HepG2 (cell line): Measurements from ENCODE around the gene TNFRSF25. TPM values are rescaled to one million over a fixed set of nuclear protein-coding genes. Genes with fewer than 3 reads are reported as not detected.

ENCODE experiments used
- AGO1 ChIP-seq: fragments of 200-400 bp; formaldehyde crosslinking; IDR thresholded peaks from 2 replicates; pipeline ENCODE4 v1.6.1; 2017; ENCODE audit warnings: mild to moderate bottlenecking, low read depth, low read length, moderate library complexity; ENCODE audit not compliant: poor library complexity, severe bottlenecking
- AKAP8 ChIP-seq: sonication (generic); formaldehyde crosslinking; IDR thresholded peaks from 2 replicates; pipeline ENCODE4 v1.5.1; 2020; ENCODE audit warnings: mild to moderate bottlenecking, missing genetic modification reagents
- ATF7 ChIP-seq, 2 experiments: fragments of 450-650 bp in 1 of 2; sonication (generic) in 1 of 2; formaldehyde crosslinking in 1 of 2; IDR thresholded peaks; 2 replicates each; pipeline versions ENCODE4 v1.4.0 to v1.6.1; 2016 to 2020; ENCODE audit warnings: antibody characterized with exemption in 1 of 2, mild to moderate bottlenecking in 1 of 2, missing genetic modification reagents in 1 of 2
- ATF7-NPFF ChIP-seq: sonication (generic); formaldehyde crosslinking; IDR thresholded peaks from 2 replicates; pipeline ENCODE4 v1.8.1; 2023; ENCODE audit warnings: mild to moderate bottlenecking, low read depth, missing genetic modification reagents, moderate library complexity
- ELF3 ChIP-seq: IDR thresholded peaks from 2 replicates; pipeline ENCODE4 v1.6.1; 2016; ENCODE audit warnings: missing genetic modification reagents, missing compliant biosample characterization
- HDAC2 ChIP-seq: sonication (generic); formaldehyde crosslinking; IDR thresholded peaks from 2 replicates; pipeline ENCODE4 v1.4.0; 2020; ENCODE audit warnings: missing genetic modification reagents
- HHEX ChIP-seq: IDR thresholded peaks from 2 replicates; pipeline ENCODE4 v1.6.1; 2016; ENCODE audit warnings: control low read depth
- HNF1B ChIP-seq: sonication (generic); formaldehyde crosslinking; IDR thresholded peaks from 2 replicates; pipeline ENCODE4 v1.5.1; 2020; ENCODE audit warnings: mild to moderate bottlenecking, moderate library complexity, missing genetic modification reagents
- HOXA5 ChIP-seq: sonication (generic); formaldehyde crosslinking; IDR thresholded peaks from 2 replicates; pipeline ENCODE4 v1.4.0; 2020; ENCODE audit warnings: missing genetic modification reagents
- MXD1 ChIP-seq: sonication (generic); formaldehyde crosslinking; IDR thresholded peaks from 2 replicates; pipeline ENCODE4 v1.4.0; 2020; ENCODE audit warnings: mild to moderate bottlenecking, missing genetic modification reagents
- PITX1 ChIP-seq: sonication (generic); formaldehyde crosslinking; IDR thresholded peaks from 2 replicates; pipeline ENCODE4 v1.5.1; 2020; ENCODE audit warnings: mild to moderate bottlenecking, missing genetic modification reagents
- RBM22 ChIP-seq: fragments of 200-400 bp; formaldehyde crosslinking; optimal IDR thresholded peaks from 2 replicates; pipeline ENCODE3; 2017; ENCODE audit warnings: mild to moderate bottlenecking, low read length, moderate library complexity
- REPIN1 ChIP-seq: sonication (generic); formaldehyde crosslinking; IDR thresholded peaks from 2 replicates; pipeline ENCODE4 v1.8.0; 2022; ENCODE audit warnings: missing genetic modification reagents, low read depth, mild to moderate bottlenecking, borderline replicate concordance
- TBL1XR1 ChIP-seq: fragments of 150-350 bp; IDR thresholded peaks from 2 replicates; pipeline ENCODE4 v1.6.1; 2014; ENCODE audit warnings: borderline replicate concordance, low read length; ENCODE audit not compliant: partially characterized antibody
- ZNF317 ChIP-seq: sonication (generic); formaldehyde crosslinking; IDR thresholded peaks from 2 replicates; pipeline ENCODE4 v1.5.0; 2020; ENCODE audit warnings: mild to moderate bottlenecking, missing genetic modification reagents
- ZNF337 ChIP-seq: sonication (generic); formaldehyde crosslinking; IDR thresholded peaks from 2 replicates; pipeline ENCODE4 v1.5.1; 2020; ENCODE audit warnings: missing genetic modification reagents, low read depth, mild to moderate bottlenecking, borderline replicate concordance
- ZNF616 ChIP-seq: sonication (generic); formaldehyde crosslinking; IDR thresholded peaks from 2 replicates; pipeline ENCODE4 v1.5.0; 2020; ENCODE audit warnings: low read depth, mild to moderate bottlenecking, missing genetic modification reagents
- ZNF776 ChIP-seq: sonication (generic); formaldehyde crosslinking; IDR thresholded peaks from 2 replicates; pipeline ENCODE4 v1.4.0; 2020; ENCODE audit warnings: mild to moderate bottlenecking, missing genetic modification reagents
- ZSCAN5A ChIP-seq: sonication (generic); formaldehyde crosslinking; IDR thresholded peaks from 2 replicates; pipeline ENCODE4 v1.8.0; 2022; ENCODE audit warnings: mild to moderate bottlenecking, missing genetic modification reagents, borderline replicate concordance
- polyA plus RNA-seq, 8 experiments: library from polyadenylated mRNA; depleted of rRNA in 3 of 8; stranded (reverse) in 7 of 8; unstranded in 1 of 8; fragments of >200 nt; fragmentation: Illumina TruSeq in 4 of 8; extraction: Trizol in 4 of 8; gene quantifications; 2 replicates each; pipeline versions ENCODE4 v1.2.1 to v1.2.3, GENCODE V29; 2011 to 2016; ENCODE audit warnings: low read depth in 4 of 8, missing spikeins in 1 of 8, mixed read lengths in 1 of 8; ENCODE audit not compliant: insufficient read depth in 1 of 8
- total RNA-seq, 5 experiments: library from RNA; depleted of rRNA; stranded (reverse); fragments of >200 nt; fragmentation: Illumina TruSeq; extraction: Trizol; gene quantifications; 2 replicates each; pipeline ENCODE4 v1.2.3, GENCODE V29; 2016; ENCODE audit warnings: low read depth in 1 of 5

TNFRSF25 gene
- total and polyA plus RNA-seq, 2 of the 13 experiments (the other 11 are each of a cell fraction or from before 2014, with no cell fraction given), result 1.4 to 1.5 TPM

GRCh38 chr1:6462412-6463119 lies 3.4 kb downstream of the TNFRSF25 start (continued):
- TF ChIP-seq REPIN1 (CRISPR knock-in tag) (0 out of 2 replicates have a peak, but pooled peaks have one; percentile 21), ZNF776 (CRISPR knock-in tag) (peak; percentile 55; the same call in 1 of the 2 replicates), PITX1 (peak; percentile 25; the same call in 1 of the 2 replicates), HOXA5 (CRISPR knock-in tag) (no peak), ZSCAN5A (CRISPR knock-in tag) (0 out of 2 replicates have a peak, but pooled peaks have one; percentile 23), ZNF337 (CRISPR knock-in tag) (no peak), HHEX (no peak), AGO1 (peak; percentile 99), ELF3 (CRISPR knock-in tag) (no peak), RBM22 (peak; percentile 69), ATF7 (IDR thresholded peaks at IDR 0.05) (no peak), ATF7 (CRISPR knock-in tag; IDR thresholded peaks at IDR 0.05) (0 out of 2 replicates have a peak, but pooled peaks have one; percentile 35), HDAC2 (CRISPR knock-in tag) (no peak), TBL1XR1 (no peak), HNF1B (CRISPR knock-in tag) (0 out of 2 replicates have a peak, but pooled peaks have one; percentile 26), MXD1 (0 out of 2 replicates have a peak, but pooled peaks have one; percentile 40), ZNF317 (0 out of 2 replicates have a peak, but pooled peaks have one; percentile 21), ATF7-NPFF (CRISPR knock-in tag) (peak; percentile 61; the same call in 1 of the 2 replicates), AKAP8 (CRISPR knock-in tag) (peak; percentile 94), ZNF616 (CRISPR knock-in tag) (0 out of 2 replicates have a peak, but pooled peaks have one; percentile 8)
